Panc1 (cell line): Measurements from ENCODE around the gene HINFP. TPM values are rescaled to one million over a fixed set of nuclear protein-coding genes. Genes with fewer than 3 reads are reported as not detected.

Experiments used
- ATAC-seq: fragments of 200-7000 bp; cut with Tn5 transposase; 2 replicates; pipeline ENCODE4 v1.9.1; 2020; ENCODE audit warnings: mild to moderate bottlenecking, moderate library complexity
- BruUV-seq: library from RNA; stranded (reverse); fragments of 400-500 nt; replicated peaks from 2 replicates; lab custom pipeline; 2021; lab: Mats Ljungman, UMichigan
- CTCF ChIA-PET: fragments of 300-600 bp; sonication (Branson Sonifier 250); formaldehyde crosslinking; loops from one replicate; lab custom pipeline; 2022; ENCODE audit warnings: antibody characterized with exemption; lab: Charles Lee
- POLR2A ChIA-PET: fragments of 300-600 bp; sonication (Branson Sonifier 250); formaldehyde crosslinking; loops from one replicate; lab custom pipeline; 2022; ENCODE audit warnings: antibody characterized with exemption; lab: Charles Lee
- DNase-seq: peaks from one replicate; pipeline ENCODE4 v3.0.0-alpha.2; 2010; ENCODE audit warnings: low read depth, low spot score
- H3K27ac ChIP-seq: 2 replicates; pipeline ENCODE4 v1.5.1; 2011; ENCODE audit warnings: mild to moderate bottlenecking, low read length, inconsistent platforms
- H3K27me3 ChIP-seq: fragments of 200-500 bp; sonication (Bioruptor generic); 2 replicates; pipeline ENCODE4 v1.6.0; 2014; ENCODE audit warnings: low read length, inconsistent platforms; ENCODE audit not compliant: control insufficient read depth, insufficient read depth
- H3K36me3 ChIP-seq: fragments of 200-500 bp; sonication (Bioruptor generic); 2 replicates; pipeline ENCODE4 v1.5.1; 2014; ENCODE audit warnings: inconsistent platforms, mild to moderate bottlenecking, low read length, moderate library complexity; ENCODE audit not compliant: control insufficient read depth, insufficient read depth
- H3K4me1 ChIP-seq: 2 replicates; pipeline ENCODE4 v1.5.1; 2011; ENCODE audit warnings: inconsistent platforms, mild to moderate bottlenecking, low read length, moderate library complexity; ENCODE audit not compliant: control insufficient read depth, insufficient read depth
- H3K4me3 ChIP-seq, 2 experiments: 2 replicates each; pipeline ENCODE4 v1.5.1; 2011 to 2012; ENCODE audit warnings: low read depth in 2 of 2, low read length in 2 of 2, mild to moderate bottlenecking in 2 of 2, inconsistent platforms in 1 of 2, moderate library complexity in 1 of 2
- H3K9me3 ChIP-seq: fragments of 200-500 bp; sonication (Bioruptor generic); 2 replicates; pipeline ENCODE4 v1.5.1; 2014; ENCODE audit warnings: low read depth, mild to moderate bottlenecking, inconsistent platforms, low read length, moderate library complexity; ENCODE audit not compliant: control insufficient read depth, insufficient read depth
- CTCF ChIP-seq: fragments of 450-650 bp; IDR thresholded peaks from 2 replicates; pipeline ENCODE4 v1.5.1; 2017; ENCODE audit warnings: mild to moderate bottlenecking
- POLR2AphosphoS5 ChIP-seq: IDR thresholded peaks from 2 replicates; pipeline ENCODE4 v1.6.1; 2012; ENCODE audit warnings: mild to moderate bottlenecking, low read depth, low read length, moderate library complexity
- REST ChIP-seq, 2 experiments: IDR thresholded peaks; 2 replicates each; pipeline ENCODE4 v1.6.1; 2011 to 2012; ENCODE audit warnings: low read depth in 2 of 2, control low read depth in 1 of 2, low read length in 1 of 2, mild to moderate bottlenecking in 1 of 2, moderate library complexity in 1 of 2; ENCODE audit not compliant: insufficient read depth in 1 of 2
- SIN3A ChIP-seq: IDR thresholded peaks from 2 replicates; pipeline ENCODE4 v1.6.1; 2012; ENCODE audit warnings: low read depth, mild to moderate bottlenecking, low read length, moderate library complexity, borderline replicate concordance; ENCODE audit not compliant: insufficient read depth
- TCF7L2 ChIP-seq: IDR thresholded peaks from 2 replicates; pipeline ENCODE4 v1.6.1; 2011; ENCODE audit warnings: mild to moderate bottlenecking, low read depth, low read length, inconsistent platforms
- in situ Hi-C: cut with HindIII; loops from 2 replicates; pipeline ENCODE4 v1.10.0; 2016; ENCODE audit warnings: low sequenced_read_pairs, low pct_unique_long_range_greater_than_20kb
- intact Hi-C: fragments of 100-400 bp; cut with micrococcal nuclease; formaldehyde crosslinking; loops from one replicate; pipeline ENCODE4 v1.10.0; 2022; ENCODE audit not compliant: unreplicated experiment
- total RNA-seq: library from RNA; stranded (reverse); gene quantifications from one replicate; pipeline ENCODE4 v1.2.1, GENCODE V29; 2021; ENCODE audit not compliant: unreplicated experiment

Gene HINFP
- total RNA-seq, 1 experiment from 2014 or later: 52.7 TPM

GRCh38 chr11:119084663-119085436 lies 36.5 kb upstream of the HINFP start, which contains the start of gene HMBS:
Gene HMBS (plus strand): TSS chr11:119084881. CDS start chr11:119085034, 153 bp downstream.
- Histone ChIP-seq H3K9me3 (no peaks in the 10 kb centered on the region), H3K27me3 (no peaks in the 10 kb centered on the region), H3K4me3 (peak within 1 kb of the TSS; percentile 73 to 92), H3K36me3 (no peaks in the 10 kb centered on the region; the same call in 1 of the 2 replicates), H3K4me1 (peaks cover 10% of the 10 kb centered on the region), H3K27ac (peak within 1 kb of the TSS; percentile 94)
- DNase-seq (peak; percentile 91), ATAC-seq (peak; percentile 98)
- in situ Hi-C loops (no loop called here), intact Hi-C loops (no loop called here)
- POLR2A ChIA-PET: interaction anchor here (0.5 to 1.3 kb wide), 8 partner anchors 17 to 622 kb away, joined by 3 to 20 read pairs (median 4); partner anchors contain the start of gene VPS11
- TF ChIP-seq SIN3A (peak; percentile 75; the same call in 1 of the 2 replicates), POLR2AphosphoS5 (peak; percentile 99), REST (IDR thresholded peaks at IDR 0.05; ENCODE audit: insufficient read depth in 1 of 2, low read depth in 2 of 2, low read length in 1 of 2) (no peak), TCF7L2 (no peak)
- no TSS peak for BruUV-seq
- CTCF ChIA-PET: interaction anchor here (0.8 kb wide), 1 partner anchor 30 kb away, joined by 3 read pairs; no protein-coding TSS in a partner anchor

- ChIA-PET CTCF (no interaction called here), POLR2A (interaction anchor here (0.6 to 1.0 kb wide), 5 partner anchors 17 to 623 kb away, joined by 3 to 20 read pairs (median 3); no protein-coding TSS in a partner anchor)
- H3K4me1 ChIP-seq: peaks cover 10% of the 10 kb centered on the region
- H3K9me3 ChIP-seq: no peaks in the 10 kb centered on the region
- peak overlapping the region; percentile 94 for H3K27ac ChIP-seq
- ATAC-seq: no peak; the same call in 1 of the 2 replicates
- no peaks in the 10 kb centered on the region for H3K27me3 ChIP-seq
- H3K4me3 ChIP-seq: peak overlapping the region; percentile 73 to 92
- BruUV-seq: TSS peak; percentile 94
- in situ Hi-C loops (no loop called here), intact Hi-C loops (no loop called here)
- TF ChIP-seq TCF7L2 (no peak), REST (IDR thresholded peaks at IDR 0.05; ENCODE audit: insufficient read depth in 1 of 2, low read depth in 2 of 2, low read length in 1 of 2) (no peak), POLR2AphosphoS5 (no peak), SIN3A (no peak), CTCF (no peak)
- DNase-seq: no peak
- no peaks in the 10 kb centered on the region; the same call in 1 of the 2 replicates for H3K36me3 ChIP-seq
Observed at GRCh38 chr11:119085437-119085847, 35.9 kb upstream of the HINFP start.
